Myocyte (in vitro differentiated cells): ENCODE data around the gene PPP2R2C. TPM values are rescaled to one million over a fixed set of nuclear protein-coding genes. Genes with fewer than 3 reads are reported as not detected.

ENCODE experiments used
- DNase-seq: peaks from one replicate; pipeline ENCODE4 v3.0.0-alpha.2; 2012; ENCODE audit warnings: low read depth
- total RNA-seq: library from RNA; depleted of rRNA; stranded (reverse); fragments of >200 nt; gene quantifications from 2 replicates; pipeline ENCODE4 v1.2.3, GENCODE V29; 2014

PPP2R2C gene
- total RNA-seq, 1 donor from 2014 or later = 0.29 TPM

DNA sequence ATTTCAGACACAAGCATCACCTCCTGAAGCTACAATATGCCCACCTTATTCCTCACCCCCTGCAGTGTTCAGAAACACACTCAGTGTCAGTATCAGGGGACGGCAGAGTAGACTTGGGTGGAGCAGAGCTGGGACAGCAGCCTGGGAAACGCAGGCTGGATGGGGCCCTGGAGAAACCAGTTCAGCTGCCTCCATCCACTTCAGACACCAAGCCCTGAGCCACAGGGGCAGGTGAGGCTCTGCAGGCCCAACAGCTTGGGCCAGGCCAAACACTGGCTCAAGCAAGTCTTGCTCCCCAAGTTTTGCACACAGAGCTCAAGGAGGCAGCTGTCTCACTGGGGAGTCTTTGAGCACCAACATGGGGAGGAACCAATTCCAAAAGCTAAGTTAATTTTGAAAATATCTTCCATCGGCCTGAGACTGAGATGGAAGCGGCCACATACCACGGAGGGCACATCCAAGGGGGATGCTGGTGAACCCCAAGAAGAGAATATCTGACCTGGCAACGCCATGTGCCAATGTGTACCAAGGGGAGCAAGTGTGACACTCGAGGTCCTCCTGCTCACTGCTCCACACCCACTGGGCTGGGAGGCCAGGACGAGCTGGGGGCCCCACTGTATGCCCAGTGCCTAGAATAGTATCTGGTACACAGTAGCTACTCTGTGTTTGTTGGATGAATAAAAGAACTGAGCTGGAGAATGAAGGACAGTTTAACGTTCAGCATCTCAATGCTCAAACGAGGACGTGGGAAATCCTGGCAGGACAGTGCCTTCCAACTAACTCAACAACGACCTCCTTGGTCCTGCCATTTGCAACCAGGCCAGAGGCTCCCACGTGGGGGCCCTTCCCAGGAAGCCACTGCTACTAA lies 45.6 kb downstream of the PPP2R2C start:
- no peak for DNase-seq

DNA sequence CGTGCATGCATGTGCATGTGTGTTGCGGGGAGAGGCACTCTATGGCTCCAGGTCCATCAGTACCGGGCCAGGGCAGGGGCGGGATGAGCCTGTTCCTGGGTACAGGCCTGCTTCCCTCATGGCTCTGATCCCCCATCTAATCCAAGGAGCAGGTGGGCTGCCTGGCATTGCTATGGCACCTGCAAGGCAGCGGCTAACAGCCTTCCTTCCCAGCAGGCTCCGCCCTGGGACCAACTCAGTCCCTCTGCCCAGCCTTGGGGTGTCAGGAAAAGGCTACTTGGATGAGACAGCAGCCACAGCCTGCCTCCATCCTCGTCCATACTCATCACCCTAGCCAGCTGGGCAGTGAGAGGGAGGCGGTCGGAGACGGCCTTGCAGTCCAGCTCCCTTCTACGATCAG lies 46.5 kb downstream of the PPP2R2C start:
- DNase-seq = no peak

GRCh38 chr4:6425336-6425735 lies 47.1 kb downstream of the PPP2R2C start:
- DNase-seq = no peak

GRCh38 chr4:6424425-6424824 lies 48.0 kb downstream of the PPP2R2C start:
- no peak for DNase-seq

- DNase-seq = no peak
Observed at GRCh38 chr4:6423575-6423974, 48.8 kb downstream of the PPP2R2C start.

- DNase-seq = no peak
Observed at GRCh38 chr4:6422866-6423265, 49.5 kb downstream of the PPP2R2C start.

DNA sequence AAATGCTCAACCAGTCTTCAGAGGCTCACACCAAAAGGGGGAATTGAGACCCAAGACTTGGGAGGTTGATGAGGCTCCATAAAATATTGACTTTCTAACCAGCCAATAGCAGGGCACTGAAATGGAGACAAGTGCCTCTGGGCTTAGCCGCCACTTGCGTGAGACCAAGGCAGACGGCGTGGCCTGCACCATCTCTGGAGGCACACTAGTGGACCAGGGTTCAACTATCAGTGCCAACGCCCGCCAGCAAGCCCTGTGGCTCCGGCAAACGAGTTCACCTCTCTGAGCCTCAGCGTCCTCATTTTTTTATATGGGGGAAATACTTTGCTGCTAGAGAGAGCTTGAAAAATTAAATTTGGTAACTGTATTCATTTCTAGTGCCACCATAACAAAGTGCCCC lies 50.3 kb downstream of the PPP2R2C start:
- no peak for DNase-seq

GRCh38 chr4:6421397-6421796 lies 51.0 kb downstream of the PPP2R2C start:
- DNase-seq = no peak

DNA sequence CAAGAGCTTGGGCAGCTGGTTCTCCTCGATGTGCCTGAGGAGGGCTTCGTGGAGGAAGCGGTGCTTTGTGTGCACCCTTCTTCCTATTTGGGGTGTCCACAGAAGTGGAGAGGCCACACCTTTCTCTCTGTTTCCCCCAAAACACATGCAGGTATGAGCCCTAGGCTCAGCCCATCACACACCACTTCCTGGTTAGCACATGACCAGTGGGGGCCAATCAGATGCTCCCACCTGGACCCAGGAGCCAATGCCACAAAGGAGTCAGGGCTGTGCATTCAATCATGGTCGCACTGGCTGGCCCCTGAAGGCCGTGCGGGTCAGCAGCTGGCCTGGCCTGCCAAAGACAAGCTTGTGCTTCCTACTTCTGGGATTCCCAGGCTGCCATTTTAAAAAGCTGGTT lies 51.4 kb downstream of the PPP2R2C start:
- DNase-seq = no peak

- DNase-seq = no peak
Observed at GRCh38 chr4:6420036-6420435, 52.4 kb downstream of the PPP2R2C start.

DNA sequence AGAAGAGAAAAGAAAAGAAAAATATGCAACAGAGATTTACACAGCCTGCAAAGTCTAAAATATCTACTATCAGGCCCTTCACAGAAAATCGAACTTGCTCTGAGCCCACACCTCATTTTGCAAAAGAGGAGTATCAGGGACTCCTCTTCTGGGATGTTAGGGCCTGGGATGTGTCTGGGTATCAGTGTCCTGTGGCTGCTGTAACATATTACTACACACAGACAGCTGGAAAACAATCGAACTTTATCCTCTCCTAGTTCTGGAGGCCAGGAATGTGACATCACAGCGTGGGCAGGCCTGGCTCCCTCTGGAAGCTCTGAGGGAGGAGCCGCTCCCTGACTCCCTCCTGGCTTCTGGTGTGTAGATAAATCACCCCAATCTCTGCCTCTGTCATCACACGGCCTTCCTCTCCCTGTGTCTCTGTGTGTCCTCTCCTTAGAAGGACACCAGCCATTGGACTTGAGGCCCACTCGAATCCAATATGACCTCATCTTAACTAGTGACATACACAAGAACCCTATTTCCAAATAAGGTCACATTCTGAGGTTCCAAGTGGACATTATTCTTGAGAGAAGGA lies 52.9 kb downstream of the PPP2R2C start:
- peak; percentile 11 for DNase-seq

GRCh38 chr4:6418193-6418755 lies 54.1 kb downstream of the PPP2R2C start:
- no peak for DNase-seq

DNA sequence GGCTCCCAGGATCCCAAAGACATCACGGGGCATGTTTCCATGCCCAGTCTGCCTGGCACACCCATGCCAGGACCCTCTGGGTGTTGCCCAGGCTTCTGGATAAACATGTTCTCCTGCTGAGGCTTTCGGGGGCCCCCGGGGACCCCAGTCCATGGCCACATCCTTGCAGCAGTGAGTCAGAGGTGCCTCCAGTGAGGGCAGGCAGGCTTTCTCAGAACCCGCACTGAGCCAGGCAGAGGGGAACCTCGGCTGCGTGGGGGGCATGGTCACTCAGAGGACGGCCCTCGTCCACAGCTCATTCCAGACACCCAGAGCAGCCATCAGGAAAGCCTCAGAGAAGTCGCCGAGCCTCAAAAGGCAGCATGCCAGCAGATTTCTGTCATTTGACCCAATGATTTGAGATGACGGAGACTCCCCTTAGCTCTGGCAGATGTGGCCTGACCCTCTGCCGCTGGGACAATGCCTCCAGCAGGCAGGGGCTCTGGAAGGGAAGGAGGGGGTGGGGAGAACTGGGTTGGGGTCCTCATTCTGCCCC lies 54.8 kb downstream of the PPP2R2C start:
- no peak for DNase-seq

DNA sequence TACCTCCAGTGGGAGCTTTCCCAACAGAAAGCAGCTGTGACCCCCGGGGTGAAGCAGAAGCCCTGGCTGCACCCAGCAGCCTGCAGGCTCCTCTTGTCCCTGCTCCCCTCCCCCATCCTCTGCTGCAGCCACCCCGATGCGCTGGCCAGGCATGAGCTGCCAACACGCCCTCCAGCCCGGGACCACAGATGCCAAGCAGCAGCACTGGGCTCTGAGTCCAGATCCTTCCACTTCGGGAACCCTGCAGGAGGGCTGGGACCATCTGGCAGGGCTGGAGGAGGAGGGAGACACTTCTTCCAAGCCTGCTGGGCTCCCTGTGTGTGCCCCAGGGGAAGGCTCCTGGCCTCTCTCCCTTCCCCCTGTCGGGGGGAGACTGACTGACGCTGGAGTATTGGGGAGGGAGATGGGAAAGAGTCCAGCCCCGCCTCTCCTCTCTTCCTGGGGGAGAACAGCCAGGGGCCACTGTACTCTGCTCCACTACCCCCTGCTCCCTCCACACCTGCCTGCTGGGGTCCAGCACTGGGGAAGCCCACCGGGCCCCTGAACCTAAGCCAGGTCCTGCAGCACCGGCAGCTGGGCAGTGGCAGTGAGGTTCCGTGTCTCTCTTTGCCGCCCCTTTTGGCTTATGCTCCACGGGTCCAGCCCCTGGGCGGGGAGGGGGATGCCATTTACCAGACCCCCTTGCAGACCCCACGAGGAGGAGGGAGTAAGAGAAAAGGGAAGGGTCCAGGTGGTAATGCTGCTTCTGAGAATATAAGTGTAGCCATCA lies 55.7 kb downstream of the PPP2R2C start:
- peak; percentile 14 for DNase-seq

- DNase-seq = no peak
Observed at GRCh38 chr4:6415031-6415705, 57.2 kb downstream of the PPP2R2C start.

DNA sequence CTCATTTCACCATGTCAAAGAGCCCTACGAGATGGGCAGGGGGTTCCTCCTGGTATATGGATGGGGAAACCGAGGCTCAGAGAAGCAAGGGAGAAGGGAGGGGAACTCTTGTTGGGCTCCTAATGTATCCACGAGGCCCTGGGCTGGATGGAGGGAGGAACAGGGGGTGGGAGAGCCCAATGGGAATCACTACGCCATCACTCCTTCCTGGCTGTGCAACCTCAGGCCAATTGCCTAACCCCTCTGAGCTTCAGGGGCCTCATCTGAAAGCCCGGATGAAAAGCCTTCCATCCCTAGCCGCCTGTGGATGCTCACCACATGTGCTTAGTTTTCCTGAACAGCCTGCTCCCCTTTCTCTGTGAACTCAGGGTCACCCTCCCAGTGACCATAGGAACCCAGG lies 57.8 kb downstream of the PPP2R2C start:
- DNase-seq = no peak

GRCh38 chr4:6410664-6411063 lies 61.8 kb downstream of the PPP2R2C start:
- no peak for DNase-seq

- no peak for DNase-seq
Observed at GRCh38 chr4:6410068-6410467, 62.3 kb downstream of the PPP2R2C start.

DNA sequence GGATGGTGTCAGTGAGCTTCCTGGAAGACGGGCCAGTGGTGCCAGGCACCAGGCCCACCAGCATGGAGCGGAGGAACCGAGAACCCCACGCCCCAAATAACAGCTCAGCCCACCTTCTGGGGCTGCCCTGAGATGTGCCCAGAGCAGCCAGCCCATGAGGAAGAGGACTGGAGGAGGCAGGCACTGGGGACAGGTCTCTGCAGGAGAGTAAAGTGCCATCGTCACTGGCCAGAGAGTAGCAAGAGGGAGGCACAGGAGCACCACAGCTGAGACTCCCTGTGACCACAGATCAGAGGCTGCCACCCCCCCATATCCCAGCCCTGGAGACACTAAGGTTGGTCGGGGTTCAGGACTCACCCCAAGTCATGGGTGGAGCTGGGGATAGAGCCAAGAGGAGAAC lies 63.0 kb downstream of the PPP2R2C start:
- no peak for DNase-seq

GRCh38 chr4:6408263-6408662 lies 64.2 kb downstream of the PPP2R2C start:
- no peak for DNase-seq

DNA sequence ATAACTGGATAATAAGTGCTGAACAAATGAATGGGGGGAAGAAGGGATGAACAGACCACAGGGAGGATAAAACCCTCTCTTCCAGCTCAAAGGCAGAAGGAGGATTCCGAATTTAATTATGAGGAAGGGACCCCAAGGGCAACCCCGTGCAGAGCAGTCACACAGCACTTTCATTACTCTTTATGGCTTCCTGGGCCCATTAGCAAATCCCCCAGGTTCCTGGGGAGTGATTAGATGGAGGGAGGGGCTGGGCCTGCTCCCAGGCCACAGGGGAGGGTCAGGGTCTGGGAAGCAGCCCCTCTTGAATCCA lies 67.1 kb downstream of the PPP2R2C start:
- DNase-seq = no peak
